ENCODE data around the gene DAO. TPM values are rescaled to one million over a fixed set of nuclear protein-coding genes. Genes with fewer than 3 reads are reported as not detected.

Gene DAO
- total RNA-seq, 1 experiment from 2014 or later = not detected

- no CpG with 5 or more reads among the region's 3 CpGs for WGBS (ENCODE audit: extremely low coverage, insufficient read length, low lambda C conversion rate)
- peaks cover 4 to 6% of the 10 kb centered on the region in 2 experiments; a peak in 3 of 5 replicates for H3K9me3 Mint-ChIP-seq
- Histone ChIP-seq H3K14ac (ENCODE audit: insufficient read depth, low read length) (no peak overlapping the region), H3K9me3 (ENCODE audit: control insufficient read depth, low read depth, low read length) (no peaks in the 10 kb centered on the region), H2BK20ac (ENCODE audit: low read depth, low read length, poor library complexity, severe bottlenecking) (no peak overlapping the region), H3K27ac (ENCODE audit: insufficient read length, low read depth, low read length) (no peak overlapping the region), H2AK5ac (ENCODE audit: insufficient read length, low read length) (no peak overlapping the region), H3K9ac (ENCODE audit: extremely low read depth, insufficient read length, low read length) (no peak overlapping the region), H2BK15ac (ENCODE audit: low read depth, low read length) (no peak overlapping the region), H3K4me2 (ENCODE audit: insufficient read depth, insufficient read length, low read length) (no peak overlapping the region), H3K56ac (ENCODE audit: insufficient read length, low read depth, low read length) (no peak overlapping the region), H3K79me2 (ENCODE audit: insufficient read depth, low read length) (no peaks in the 10 kb centered on the region), H2BK5ac (ENCODE audit: insufficient read length, low read length) (no peak overlapping the region), H4K5ac (ENCODE audit: insufficient read length, low read depth, low read length) (no peak overlapping the region), H3K23me2 (ENCODE audit: insufficient read length, low read depth, low read length, poor library complexity, severe bottlenecking) (peaks cover 5% of the 10 kb centered on the region), H2BK120ac (ENCODE audit: low read depth, low read length, poor library complexity, severe bottlenecking) (no peak overlapping the region), H4K91ac (ENCODE audit: insufficient read length, low read depth, low read length) (no peak overlapping the region), H3K4me1 (ENCODE audit: insufficient read depth, low read length) (peaks cover 2% of the 10 kb centered on the region; the same call in 1 of the 2 replicates), H3K27me3 (ENCODE audit: insufficient read depth, low read length) (no peaks in the 10 kb centered on the region), H4K8ac (replicated peaks; ENCODE audit: insufficient read length, low read depth, low read length) (no peak overlapping the region), H3K79me1 (ENCODE audit: insufficient read depth, low read depth, low read length, poor library complexity, severe bottlenecking) (no peaks in the 10 kb centered on the region), H3K4ac (ENCODE audit: low read depth, low read length) (no peak overlapping the region), H3T11ph (ENCODE audit: low read length) (no peak overlapping the region), H3K23ac (ENCODE audit: insufficient read length, low read depth, low read length) (no peak overlapping the region), H2AFZ (ENCODE audit: low read length) (no peak overlapping the region), H2BK12ac (ENCODE audit: insufficient read length, low read depth, low read length) (no peak overlapping the region), H4K20me1 (ENCODE audit: control insufficient read depth, insufficient read depth, insufficient read length) (no peaks in the 10 kb centered on the region), H3K18ac (ENCODE audit: insufficient read length, low read depth, low read length) (no peak overlapping the region)
- TF ChIP-seq CTCF (conservative IDR thresholded peaks at IDR 0.05) = no peak
- H3K27ac Mint-ChIP-seq = no peak overlapping the region
- H3K4me1 Mint-ChIP-seq = peaks cover 21 to 23% of the 10 kb centered on the region in 2 experiments
- H3K27me3 Mint-ChIP-seq (ENCODE audit: low read depth) = peaks cover 3% of the 10 kb centered on the region; the same call in 1 of the 2 replicates
- peaks cover 2 to 5% (median 2%) of the 10 kb centered on the region in 3 experiments; a peak in 4 of 7 replicates for H3K36me3 Mint-ChIP-seq (ENCODE audit: insufficient read depth in 1 of 3, low read depth in 3 of 3)
- no peak overlapping the region for H3K4me3 Mint-ChIP-seq
- DNase-seq = no peak
Observed at GRCh38 chr12:108862588-108862959, 17.3 kb upstream of the DAO start.

All from H9 (cell line).